Frontal cortex (tissue), 4 donors: ENCODE results near the gene UBE2L6. TPM values are rescaled to one million over a fixed set of nuclear protein-coding genes. Genes with fewer than 3 reads are reported as not detected.
A peak's percentile ranks its signal among the peaks of the same experiment; 100 is the strongest.

Source experiments
- DNase-seq, 2 donors: peaks; one replicate each; pipeline ENCODE4 v3.0.0; 2012; ENCODE audit warnings: low spot score in 2 of 2
- FAIRE-seq: peaks from 2 replicates; lab custom pipeline; 2012; peaks lifted over from hg19 to GRCh38; lab: Jason Lieb, UNC
- total RNA-seq: library from RNA; depleted of rRNA; stranded (reverse); fragments of >200 nt; gene quantifications from one replicate; pipeline ENCODE4 v1.2.3, GENCODE V29; 2014
- donor health status: control.
- donor health status: control.
- donor health status: control.

UBE2L6 gene
- total RNA-seq, 1 donor from 2014 or later: 57.9 TPM

- DNase-seq (peak; percentile 20 to 74), FAIRE-seq (no peak)
Observed at GRCh38 chr11:57568330-57568766, 876 bp upstream of the UBE2L6 start.

GRCh38 chr11:57566905-57567514 lies 462 bp downstream of the UBE2L6 start:
- FAIRE-seq (no peak), DNase-seq (peak in 1 of 2 donors; percentile 48)

- FAIRE-seq (no peak), DNase-seq (peak; percentile 53 to 54)
Observed at GRCh38 chr11:57566005-57566904, 1.2 kb downstream of the UBE2L6 start.

GRCh38 chr11:57562596-57562995 lies 4.9 kb downstream of the UBE2L6 start:
- FAIRE-seq (no peak), DNase-seq (no peak)

GRCh38 chr11:57560146-57560545 lies 7.3 kb downstream of the UBE2L6 start:
- no peak for FAIRE-seq

GRCh38 chr11:57556041-57556440 lies 11.4 kb downstream of the UBE2L6 start:
- DNase-seq (no peak), FAIRE-seq (no peak)

More at GRCh38 chr11:57560146-57560545, 7.3 kb downstream of the UBE2L6 start:
- no peak for DNase-seq

GRCh38 chr11:57555393-57555792 lies 12.1 kb downstream of the UBE2L6 start:
- FAIRE-seq (no peak), DNase-seq (no peak)

- FAIRE-seq (no peak), DNase-seq (no peak)
Observed at GRCh38 chr11:57552479-57552878, 15.0 kb downstream of the UBE2L6 start.

GRCh38 chr11:57551941-57552340 lies 15.5 kb downstream of the UBE2L6 start:
- FAIRE-seq: no peak

GRCh38 chr11:57549983-57550382 lies 17.5 kb downstream of the UBE2L6 start:
- no peak for FAIRE-seq

More at GRCh38 chr11:57551941-57552340, 15.5 kb downstream of the UBE2L6 start:
- no peak for DNase-seq

GRCh38 chr11:57547854-57548377 lies 19.6 kb downstream of the UBE2L6 start:
- FAIRE-seq: no peak
- DNase-seq: no peak

More at GRCh38 chr11:57549983-57550382, 17.5 kb downstream of the UBE2L6 start:
- no peak for DNase-seq

GRCh38 chr11:57546869-57547475 lies 20.5 kb downstream of the UBE2L6 start:
- DNase-seq (no peak), FAIRE-seq (no peak)

GRCh38 chr11:57546451-57546850 lies 21.0 kb downstream of the UBE2L6 start:
- FAIRE-seq: no peak
- no peak for DNase-seq

GRCh38 chr11:57545883-57546282 lies 21.6 kb downstream of the UBE2L6 start:
- DNase-seq: no peak
- FAIRE-seq: no peak

- no peak for DNase-seq
- FAIRE-seq: no peak
Observed at GRCh38 chr11:57544566-57544965, 22.9 kb downstream of the UBE2L6 start.

- no peak for FAIRE-seq
- no peak for DNase-seq
Observed at GRCh38 chr11:57543593-57543992, 23.9 kb downstream of the UBE2L6 start.

GRCh38 chr11:57542582-57542981 lies 24.9 kb downstream of the UBE2L6 start:
- DNase-seq (no peak), FAIRE-seq (no peak)

GRCh38 chr11:57541169-57541568 lies 26.3 kb downstream of the UBE2L6 start:
- DNase-seq (no peak), FAIRE-seq (no peak)

GRCh38 chr11:57539342-57539741 lies 28.1 kb downstream of the UBE2L6 start:
- DNase-seq: no peak
- no peak for FAIRE-seq

- no peak for FAIRE-seq
- no peak for DNase-seq
Observed at GRCh38 chr11:57536947-57537619, 30.4 kb downstream of the UBE2L6 start, which contains the start of gene SMTNL1. Gene SMTNL1, plus strand, starts transcription at chr11:57537595. Its CDS starts 5,048 bp downstream, at chr11:57542643.
